ENCODE data around the gene RBP4. TPM values are rescaled to one million over a fixed set of nuclear protein-coding genes. Genes with fewer than 3 reads are reported as not detected.
A peak's percentile ranks its signal among the peaks of the same experiment; 100 is the strongest.

RBP4 gene
- polyA plus RNA-seq, 3 donors = 0.25 to 0.64 TPM; not detected in 1

DNA sequence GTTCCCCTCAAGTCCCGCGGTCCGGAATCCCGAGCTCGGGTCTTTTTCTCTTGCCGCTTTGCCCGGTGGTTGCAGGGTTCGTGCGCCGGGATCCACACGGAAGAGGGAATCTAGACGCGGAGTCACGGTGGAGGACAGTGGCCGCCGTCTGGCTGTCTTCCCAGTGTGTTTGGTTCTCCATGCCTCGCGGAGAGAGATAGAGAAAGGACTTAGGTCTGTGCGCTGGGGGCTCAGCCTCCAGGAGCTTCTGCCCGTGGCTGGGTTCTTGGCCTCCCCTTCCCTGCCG is 33.0 kb downstream of the RBP4 start:
- Histone ChIP-seq H3K9ac (ENCODE audit: insufficient read depth, low read length, poor library complexity, severe bottlenecking) (no peak overlapping the region), H3K4me1 (ENCODE audit: control insufficient read depth in 1 of 2, insufficient read depth in 2 of 2, low read length in 2 of 2) (peaks cover 54 to 66% of the 10 kb centered on the region in 2 donors), H3K4me3 (replicated peaks in 1 of 3; ENCODE audit: low read depth in 2 of 3, low read length in 3 of 3) (peak overlapping the region in 2 of 3 experiments; percentile 12 to 81), H3K27ac (ENCODE audit: low read depth in 1 of 2, low read length in 2 of 2) (no peak overlapping the region), H3K27me3 (ENCODE audit: control insufficient read depth in 2 of 2, insufficient read depth in 2 of 2, low read length in 2 of 2) (peaks cover 19 to 37% of the 10 kb centered on the region in 2 donors), H3K9me3 (replicated peaks in 1 of 2; ENCODE audit: control insufficient read depth in 1 of 2, insufficient read depth in 1 of 2, low read length in 2 of 2) (peaks cover 0 to 3% of the 10 kb centered on the region in 2 donors), H4K20me1 (ENCODE audit: insufficient read depth, low read length) (no peaks in the 10 kb centered on the region), H3K36me3 (replicated peaks in 1 of 2; ENCODE audit: control insufficient read depth in 1 of 2, insufficient read depth in 2 of 2, low read length in 2 of 2) (no peaks in the 10 kb centered on the region), H3K4me2 (replicated peaks; ENCODE audit: extremely low read depth, low read length, poor library complexity, severe bottlenecking) (peak overlapping the region; percentile 93), H3K79me2 (ENCODE audit: insufficient read depth, low read length) (no peaks in the 10 kb centered on the region), H2AFZ (ENCODE audit: insufficient read depth, low read depth, low read length, poor library complexity, severe bottlenecking) (peak overlapping the region; percentile 2)
- no peak for DNase-seq
- no peak for TF ChIP-seq CTCF (IDR thresholded peaks at IDR 0.05)
- H3K36me3 Mint-ChIP-seq = peaks cover 7 to 15% of the 10 kb centered on the region in 2 donors
- peak overlapping the region; percentile 93 to 99 for H3K4me3 Mint-ChIP-seq
- H3K27ac Mint-ChIP-seq = no peak overlapping the region
- intact Hi-C loops (cut with micrococcal nuclease) = no loop called here
- peaks cover 62% of the 10 kb centered on the region for H3K4me1 Mint-ChIP-seq
- WGBS (ENCODE audit: insufficient coverage) = 15% methylated on average over 18 of the region's 21 CpGs
- peaks cover 36 to 52% (median 41%) of the 10 kb centered on the region in 3 donors for H3K27me3 Mint-ChIP-seq (ENCODE audit: low read depth in 3 of 3)
- H3K9me3 Mint-ChIP-seq = peaks cover 0 to 14% (median 7%) of the 10 kb centered on the region in 7 donors

DNA sequence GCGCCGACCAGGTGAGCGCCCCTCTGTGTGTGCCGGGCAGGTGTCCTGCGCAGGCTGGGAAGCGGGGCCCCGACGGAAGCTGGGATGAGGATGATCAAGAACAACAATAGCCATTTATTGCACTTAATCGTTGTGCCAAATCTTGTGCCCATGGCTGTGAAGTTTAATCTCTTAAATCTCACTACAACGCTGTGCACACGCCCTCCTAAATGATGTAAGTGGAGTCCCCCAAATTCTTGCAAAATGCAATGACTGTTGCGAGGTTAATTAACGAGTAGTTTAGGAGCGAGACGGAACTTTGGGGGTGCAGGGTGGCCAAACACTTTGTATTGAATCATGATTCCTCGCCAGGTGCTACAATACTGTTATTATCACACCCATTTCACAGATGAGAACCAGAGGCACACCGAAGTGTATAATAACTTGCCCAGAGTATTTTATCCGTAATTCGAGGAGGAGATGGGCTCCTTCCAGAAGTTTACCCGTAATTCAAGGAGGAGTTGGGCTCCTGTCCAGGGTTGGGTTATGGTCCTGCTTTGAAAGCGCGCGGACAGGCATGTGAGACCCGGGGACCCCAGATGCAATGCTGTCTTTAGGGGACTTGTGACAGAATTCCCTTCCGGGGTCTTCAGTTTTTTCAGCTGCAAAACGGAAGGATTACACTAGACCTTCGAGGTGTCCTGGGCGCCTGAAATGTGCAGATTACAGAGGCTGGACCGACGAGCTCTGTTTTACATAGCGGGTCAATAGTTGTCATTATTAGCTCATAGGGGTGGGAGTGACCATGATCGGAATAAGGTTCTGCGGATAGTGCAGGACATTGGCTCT is 33.5 kb downstream of the RBP4 start:
- no peak for DNase-seq
- Histone ChIP-seq H3K79me2 (ENCODE audit: insufficient read depth, low read length) (no peaks in the 10 kb centered on the region), H3K9ac (ENCODE audit: insufficient read depth, low read length, poor library complexity, severe bottlenecking) (peak overlapping the region; percentile 23), H3K9me3 (replicated peaks in 1 of 2; ENCODE audit: control insufficient read depth in 1 of 2, insufficient read depth in 1 of 2, low read length in 2 of 2) (peaks cover 0 to 3% of the 10 kb centered on the region in 2 donors), H4K20me1 (ENCODE audit: insufficient read depth, low read length) (no peaks in the 10 kb centered on the region), H3K4me1 (ENCODE audit: control insufficient read depth in 1 of 2, insufficient read depth in 2 of 2, low read length in 2 of 2) (peaks cover 49 to 60% of the 10 kb centered on the region in 2 donors), H3K4me3 (replicated peaks in 1 of 3; ENCODE audit: low read depth in 2 of 3, low read length in 3 of 3) (peak overlapping the region; percentile 30 to 81 (median 39)), H3K36me3 (replicated peaks in 1 of 2; ENCODE audit: control insufficient read depth in 1 of 2, insufficient read depth in 2 of 2, low read length in 2 of 2) (no peaks in the 10 kb centered on the region), H3K27me3 (ENCODE audit: control insufficient read depth in 2 of 2, insufficient read depth in 2 of 2, low read length in 2 of 2) (peaks cover 19 to 37% of the 10 kb centered on the region in 2 donors), H2AFZ (ENCODE audit: insufficient read depth, low read depth, low read length, poor library complexity, severe bottlenecking) (peak overlapping the region; percentile 89), H3K4me2 (replicated peaks; ENCODE audit: extremely low read depth, low read length, poor library complexity, severe bottlenecking) (peak overlapping the region; percentile 93), H3K27ac (ENCODE audit: low read depth in 1 of 2, low read length in 2 of 2) (no peak overlapping the region)
- WGBS (ENCODE audit: insufficient coverage) = 18% methylated on average over 21 of the region's 33 CpGs
- intact Hi-C loops (cut with micrococcal nuclease) = no loop called here
- TF ChIP-seq CTCF (IDR thresholded peaks at IDR 0.05) = no peak
- H3K4me1 Mint-ChIP-seq = peaks cover 56% of the 10 kb centered on the region
- H3K27ac Mint-ChIP-seq = peak overlapping the region in 1 of 7 donors; percentile 53
- H3K27me3 Mint-ChIP-seq (ENCODE audit: low read depth in 3 of 3) = peaks cover 36 to 52% (median 40%) of the 10 kb centered on the region in 3 donors
- H3K36me3 Mint-ChIP-seq = peaks cover 7 to 15% of the 10 kb centered on the region in 2 donors
- H3K9me3 Mint-ChIP-seq = peaks cover 0 to 14% (median 7%) of the 10 kb centered on the region in 7 donors
- peak overlapping the region; percentile 93 to 99 for H3K4me3 Mint-ChIP-seq
